ENCODE data around the gene LIPT2.

DNA sequence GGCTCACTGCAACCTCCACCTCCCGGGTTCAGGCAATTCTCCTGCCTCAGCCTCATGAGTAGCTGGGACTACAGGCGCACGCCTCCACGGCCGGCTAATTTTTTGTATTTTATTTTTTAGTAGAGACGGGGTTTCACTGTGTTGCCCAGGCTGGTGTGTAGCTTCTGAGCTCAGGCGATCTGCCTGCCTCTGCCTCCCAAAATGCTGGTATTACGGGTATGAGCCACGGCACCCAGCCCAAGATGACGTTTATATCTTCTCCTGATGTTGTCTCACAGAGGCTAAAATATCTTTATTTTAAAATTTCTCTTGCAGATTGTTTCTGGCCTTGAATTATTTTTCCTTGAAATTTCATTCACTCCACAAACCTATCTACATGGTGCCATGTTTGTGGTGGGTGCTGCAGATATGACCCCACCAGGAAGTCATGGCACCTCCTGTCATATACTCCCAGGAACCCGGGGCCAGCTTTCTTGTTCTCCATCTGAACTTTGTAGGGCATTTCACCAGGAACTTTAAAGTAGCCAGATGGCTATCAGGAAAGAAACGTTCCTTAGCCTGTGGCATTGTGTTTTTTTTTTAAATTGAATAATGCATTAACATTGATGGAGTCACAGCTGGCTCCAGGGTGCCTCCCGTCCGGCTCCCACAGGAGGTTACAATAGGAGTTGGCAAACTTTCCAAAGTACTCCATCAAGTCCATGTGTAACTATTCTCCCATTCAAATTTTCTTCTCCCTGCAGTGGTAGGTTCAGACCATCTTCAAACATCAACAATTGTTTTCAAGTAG is 42.0 kb upstream of the LIPT2 start:
- TF ChIP-seq, protein P1, sequence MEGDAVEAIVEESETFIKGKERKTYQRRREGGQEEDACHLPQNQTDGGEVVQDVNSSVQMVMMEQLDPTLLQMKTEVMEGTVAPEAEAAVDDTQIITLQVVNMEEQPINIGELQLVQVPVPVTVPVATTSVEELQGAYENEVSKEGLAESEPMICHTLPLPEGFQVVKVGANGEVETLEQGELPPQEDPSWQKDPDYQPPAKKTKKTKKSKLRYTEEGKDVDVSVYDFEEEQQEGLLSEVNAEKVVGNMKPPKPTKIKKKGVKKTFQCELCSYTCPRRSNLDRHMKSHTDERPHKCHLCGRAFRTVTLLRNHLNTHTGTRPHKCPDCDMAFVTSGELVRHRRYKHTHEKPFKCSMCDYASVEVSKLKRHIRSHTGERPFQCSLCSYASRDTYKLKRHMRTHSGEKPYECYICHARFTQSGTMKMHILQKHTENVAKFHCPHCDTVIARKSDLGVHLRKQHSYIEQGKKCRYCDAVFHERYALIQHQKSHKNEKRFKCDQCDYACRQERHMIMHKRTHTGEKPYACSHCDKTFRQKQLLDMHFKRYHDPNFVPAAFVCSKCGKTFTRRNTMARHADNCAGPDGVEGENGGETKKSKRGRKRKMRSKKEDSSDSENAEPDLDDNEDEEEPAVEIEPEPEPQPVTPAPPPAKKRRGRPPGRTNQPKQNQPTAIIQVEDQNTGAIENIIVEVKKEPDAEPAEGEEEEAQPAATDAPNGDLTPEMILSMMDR (conservative IDR thresholded peaks at IDR 0.05; ENCODE audit: low read depth, low read length) = no peak
- TF ChIP-seq EZH2 (IDR thresholded peaks at IDR 0.05; ENCODE audit: borderline replicate concordance, low read depth, low read length, poor library complexity, severe bottlenecking) = no peak
